Measurements from ENCODE around the gene ABCC4. TPM values are rescaled to one million over a fixed set of nuclear protein-coding genes. Genes with fewer than 3 reads are reported as not detected.

ABCC4 gene
- total RNA-seq, 1 donor from 2014 or later = 7.5 TPM

DNA sequence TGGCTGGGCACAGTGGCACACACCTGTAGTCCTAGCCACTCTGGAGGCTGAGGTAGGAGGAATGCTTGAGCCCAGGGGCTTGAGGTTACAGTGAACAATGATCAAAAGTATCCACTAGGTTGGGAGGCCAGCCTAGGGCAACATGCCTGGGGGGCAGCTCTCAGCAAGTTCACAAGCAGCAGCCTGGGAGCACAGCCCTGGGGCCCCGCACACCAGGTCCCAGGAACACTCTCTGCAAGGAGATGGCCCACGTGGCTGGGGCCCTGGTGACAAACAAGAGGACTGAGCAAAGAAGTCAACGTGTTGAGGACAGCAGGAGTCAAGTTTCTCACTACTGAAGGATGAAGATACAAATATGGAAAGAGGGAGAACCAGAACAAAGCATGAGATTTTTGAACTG lies 39.3 kb downstream of the ABCC4 start:
- Mint-ChIP-seq H3K36me3 (ENCODE audit: insufficient read depth) (peaks cover 15% of the 10 kb centered on the region), H3K4me1 (ENCODE audit: low read depth) (peaks cover 15% of the 10 kb centered on the region), H3K9me3 (ENCODE audit: low read depth) (peaks cover 14% of the 10 kb centered on the region), H3K27me3 (no peaks in the 10 kb centered on the region), H3K4me3 (ENCODE audit: low read depth) (no peak overlapping the region), H3K27ac (no peak overlapping the region)
- DNase-seq (ENCODE audit: low spot score, unreplicated experiment) = no peak
- TF ChIP-seq, protein P1, sequence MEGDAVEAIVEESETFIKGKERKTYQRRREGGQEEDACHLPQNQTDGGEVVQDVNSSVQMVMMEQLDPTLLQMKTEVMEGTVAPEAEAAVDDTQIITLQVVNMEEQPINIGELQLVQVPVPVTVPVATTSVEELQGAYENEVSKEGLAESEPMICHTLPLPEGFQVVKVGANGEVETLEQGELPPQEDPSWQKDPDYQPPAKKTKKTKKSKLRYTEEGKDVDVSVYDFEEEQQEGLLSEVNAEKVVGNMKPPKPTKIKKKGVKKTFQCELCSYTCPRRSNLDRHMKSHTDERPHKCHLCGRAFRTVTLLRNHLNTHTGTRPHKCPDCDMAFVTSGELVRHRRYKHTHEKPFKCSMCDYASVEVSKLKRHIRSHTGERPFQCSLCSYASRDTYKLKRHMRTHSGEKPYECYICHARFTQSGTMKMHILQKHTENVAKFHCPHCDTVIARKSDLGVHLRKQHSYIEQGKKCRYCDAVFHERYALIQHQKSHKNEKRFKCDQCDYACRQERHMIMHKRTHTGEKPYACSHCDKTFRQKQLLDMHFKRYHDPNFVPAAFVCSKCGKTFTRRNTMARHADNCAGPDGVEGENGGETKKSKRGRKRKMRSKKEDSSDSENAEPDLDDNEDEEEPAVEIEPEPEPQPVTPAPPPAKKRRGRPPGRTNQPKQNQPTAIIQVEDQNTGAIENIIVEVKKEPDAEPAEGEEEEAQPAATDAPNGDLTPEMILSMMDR (IDR thresholded peaks at IDR 0.05; ENCODE audit: unreplicated experiment) = no peak

DNA sequence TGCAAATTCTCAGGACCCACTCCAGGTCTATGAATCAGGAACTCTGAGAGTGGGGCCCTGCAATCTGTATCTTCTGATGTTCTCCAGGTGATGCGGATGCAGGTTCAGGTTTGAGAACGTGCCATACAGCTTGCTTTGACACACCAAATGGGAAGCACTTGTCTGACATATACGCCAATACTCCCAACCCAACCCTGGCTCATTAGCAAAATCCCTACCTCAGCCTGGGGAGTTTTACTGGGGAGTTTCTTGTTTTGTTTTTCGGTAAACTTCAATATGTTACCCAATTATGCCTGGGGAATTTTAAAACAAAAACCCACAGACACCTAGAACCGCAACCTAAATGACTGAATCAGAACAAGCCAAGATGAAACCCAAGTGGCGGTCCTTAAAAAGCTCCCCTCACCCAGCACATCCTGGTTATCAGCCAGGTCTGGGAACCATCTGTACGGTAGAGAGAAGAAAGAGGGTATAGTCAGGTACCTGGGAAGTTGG lies 41.2 kb downstream of the ABCC4 start:
- Mint-ChIP-seq H3K4me3 (ENCODE audit: low read depth) (no peak overlapping the region), H3K9me3 (ENCODE audit: low read depth) (peaks cover 24% of the 10 kb centered on the region), H3K4me1 (ENCODE audit: low read depth) (peaks cover 16% of the 10 kb centered on the region), H3K36me3 (ENCODE audit: insufficient read depth) (peaks cover 12% of the 10 kb centered on the region), H3K27ac (no peak overlapping the region), H3K27me3 (no peaks in the 10 kb centered on the region)
- TF ChIP-seq, protein P1 (IDR thresholded peaks at IDR 0.05; ENCODE audit: unreplicated experiment) = no peak
- DNase-seq (ENCODE audit: low spot score, unreplicated experiment) = no peak

DNA sequence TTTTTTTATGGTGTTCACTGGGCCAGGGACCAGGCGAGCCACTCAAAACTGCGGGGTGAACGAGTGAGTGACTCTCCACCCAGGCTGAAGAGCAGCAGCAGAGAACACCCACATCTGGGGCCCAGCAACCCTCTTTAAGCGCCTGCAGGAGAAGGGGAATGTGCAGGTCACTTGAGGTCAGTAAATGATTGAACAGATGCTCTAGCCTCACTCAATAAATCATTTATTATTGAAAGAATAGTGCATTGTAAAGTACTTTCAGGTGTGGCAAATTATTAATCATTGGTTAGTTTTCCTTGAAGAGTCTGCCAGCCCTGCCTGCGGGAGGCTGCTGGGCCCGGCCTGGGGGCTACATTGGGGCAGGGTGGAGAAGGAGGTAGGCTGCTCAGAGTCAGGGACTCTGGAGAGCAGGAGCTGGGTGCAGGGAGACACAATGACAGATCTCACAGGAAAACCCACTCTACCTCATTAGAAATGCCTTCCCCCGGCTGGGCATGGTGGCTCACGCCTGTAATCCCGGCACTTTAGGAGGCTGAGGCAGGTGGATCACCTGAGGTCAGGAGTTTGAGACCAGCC lies 42.5 kb downstream of the ABCC4 start:
- DNase-seq (ENCODE audit: low spot score, unreplicated experiment) = no peak
- Mint-ChIP-seq H3K36me3 (ENCODE audit: insufficient read depth) (peaks cover 12% of the 10 kb centered on the region), H3K27ac (peak overlapping the region; percentile 90), H3K4me3 (ENCODE audit: low read depth) (no peak overlapping the region), H3K4me1 (ENCODE audit: low read depth) (peaks cover 21% of the 10 kb centered on the region), H3K9me3 (ENCODE audit: low read depth) (peaks cover 24% of the 10 kb centered on the region), H3K27me3 (no peaks in the 10 kb centered on the region)
- TF ChIP-seq, protein P1 (IDR thresholded peaks at IDR 0.05; ENCODE audit: unreplicated experiment) = no peak

DNA sequence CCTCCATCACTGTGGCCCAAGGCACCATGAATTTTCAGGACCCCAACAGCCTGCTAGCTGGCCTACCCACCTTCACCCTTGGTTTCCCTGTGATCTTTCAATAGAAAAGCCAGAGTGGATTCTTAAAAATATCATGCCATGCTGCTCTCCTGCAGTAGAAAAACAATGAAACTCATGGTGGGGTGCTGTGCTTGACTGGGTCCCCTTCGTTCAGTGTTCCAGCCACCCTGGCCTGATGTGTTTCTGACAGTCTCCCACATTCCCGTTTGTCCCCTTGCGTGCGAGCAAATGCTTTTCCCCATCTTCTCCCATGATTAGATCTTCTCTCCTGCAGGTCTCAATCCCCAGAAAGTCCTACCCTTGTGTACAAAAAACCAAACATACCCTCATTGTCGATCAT lies 43.2 kb downstream of the ABCC4 start:
- Mint-ChIP-seq H3K4me3 (ENCODE audit: low read depth) (no peak overlapping the region), H3K27ac (peak overlapping the region; percentile 90), H3K36me3 (ENCODE audit: insufficient read depth) (peaks cover 12% of the 10 kb centered on the region), H3K27me3 (no peaks in the 10 kb centered on the region), H3K4me1 (ENCODE audit: low read depth) (peaks cover 21% of the 10 kb centered on the region), H3K9me3 (ENCODE audit: low read depth) (peaks cover 24% of the 10 kb centered on the region)
- TF ChIP-seq, protein P1 (IDR thresholded peaks at IDR 0.05; ENCODE audit: unreplicated experiment) = no peak
- no peak for DNase-seq (ENCODE audit: low spot score, unreplicated experiment)

DNA sequence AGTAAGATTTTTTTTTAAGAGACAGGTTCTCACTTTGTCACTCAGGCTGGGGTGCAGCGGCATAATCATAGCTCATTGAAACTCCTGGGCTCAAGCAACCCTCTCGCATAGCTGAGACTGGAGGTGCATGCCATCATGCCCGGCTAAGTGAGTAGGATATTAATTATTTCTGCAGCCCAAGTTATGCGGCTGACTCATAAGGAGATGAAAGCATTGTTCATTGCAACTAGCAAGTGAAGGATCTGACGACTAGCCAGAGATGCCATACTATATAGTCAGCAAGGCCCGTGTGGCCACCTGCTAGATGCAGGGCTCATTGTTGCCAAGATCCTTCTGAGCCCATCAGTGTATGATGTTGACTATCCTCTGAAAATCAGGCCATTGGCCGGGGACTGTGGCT lies 45.2 kb downstream of the ABCC4 start:
- Mint-ChIP-seq H3K4me1 (ENCODE audit: low read depth) (peaks cover 19% of the 10 kb centered on the region), H3K4me3 (ENCODE audit: low read depth) (no peak overlapping the region), H3K36me3 (ENCODE audit: insufficient read depth) (peaks cover 12% of the 10 kb centered on the region), H3K27me3 (no peaks in the 10 kb centered on the region), H3K9me3 (ENCODE audit: low read depth) (peaks cover 24% of the 10 kb centered on the region), H3K27ac (no peak overlapping the region)
- TF ChIP-seq, protein P1 (IDR thresholded peaks at IDR 0.05; ENCODE audit: unreplicated experiment) = no peak
- no peak for DNase-seq (ENCODE audit: low spot score, unreplicated experiment)
